ENCODE results near the gene SPOCK1.

SPOCK1 gene

DNA sequence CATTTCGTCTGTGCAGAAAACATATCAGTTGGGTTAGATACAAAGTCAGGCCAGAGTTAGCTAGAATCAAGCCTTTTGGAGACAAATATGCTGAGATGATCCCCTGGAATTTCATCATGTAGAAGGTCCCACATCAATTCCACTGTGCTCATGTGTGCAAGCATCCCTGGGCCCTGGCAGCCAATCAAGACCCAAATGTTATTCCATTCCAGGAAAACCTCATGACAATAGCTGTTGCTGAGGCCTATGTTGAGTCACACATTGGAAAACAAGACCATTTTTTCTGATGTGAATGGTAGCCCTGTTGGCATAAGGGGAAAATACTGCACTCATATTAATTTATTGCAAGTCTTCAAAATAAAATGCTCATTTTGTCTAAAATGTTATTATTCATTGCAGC is 11.5 kb downstream of the SPOCK1 start:
- peak; percentile 82 for DNase-seq
- Histone ChIP-seq H3K27me3 (no peaks in the 10 kb centered on the region), H3K4me3 (no peak overlapping the region), H3K36me3 (no peaks in the 10 kb centered on the region), H3K9me3 (no peaks in the 10 kb centered on the region), H3K4me1 (peaks cover 0 to 20% (median 0%) of the 10 kb centered on the region in 4 donors), H3K27ac (peak overlapping the region; percentile 3 to 46)
- intact Hi-C loops (cut with DNase I; ENCODE audit: low total_unique reads), result no loop called here
- TF ChIP-seq, protein P1, sequence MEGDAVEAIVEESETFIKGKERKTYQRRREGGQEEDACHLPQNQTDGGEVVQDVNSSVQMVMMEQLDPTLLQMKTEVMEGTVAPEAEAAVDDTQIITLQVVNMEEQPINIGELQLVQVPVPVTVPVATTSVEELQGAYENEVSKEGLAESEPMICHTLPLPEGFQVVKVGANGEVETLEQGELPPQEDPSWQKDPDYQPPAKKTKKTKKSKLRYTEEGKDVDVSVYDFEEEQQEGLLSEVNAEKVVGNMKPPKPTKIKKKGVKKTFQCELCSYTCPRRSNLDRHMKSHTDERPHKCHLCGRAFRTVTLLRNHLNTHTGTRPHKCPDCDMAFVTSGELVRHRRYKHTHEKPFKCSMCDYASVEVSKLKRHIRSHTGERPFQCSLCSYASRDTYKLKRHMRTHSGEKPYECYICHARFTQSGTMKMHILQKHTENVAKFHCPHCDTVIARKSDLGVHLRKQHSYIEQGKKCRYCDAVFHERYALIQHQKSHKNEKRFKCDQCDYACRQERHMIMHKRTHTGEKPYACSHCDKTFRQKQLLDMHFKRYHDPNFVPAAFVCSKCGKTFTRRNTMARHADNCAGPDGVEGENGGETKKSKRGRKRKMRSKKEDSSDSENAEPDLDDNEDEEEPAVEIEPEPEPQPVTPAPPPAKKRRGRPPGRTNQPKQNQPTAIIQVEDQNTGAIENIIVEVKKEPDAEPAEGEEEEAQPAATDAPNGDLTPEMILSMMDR (IDR thresholded peaks at IDR 0.05), result no peak

DNA sequence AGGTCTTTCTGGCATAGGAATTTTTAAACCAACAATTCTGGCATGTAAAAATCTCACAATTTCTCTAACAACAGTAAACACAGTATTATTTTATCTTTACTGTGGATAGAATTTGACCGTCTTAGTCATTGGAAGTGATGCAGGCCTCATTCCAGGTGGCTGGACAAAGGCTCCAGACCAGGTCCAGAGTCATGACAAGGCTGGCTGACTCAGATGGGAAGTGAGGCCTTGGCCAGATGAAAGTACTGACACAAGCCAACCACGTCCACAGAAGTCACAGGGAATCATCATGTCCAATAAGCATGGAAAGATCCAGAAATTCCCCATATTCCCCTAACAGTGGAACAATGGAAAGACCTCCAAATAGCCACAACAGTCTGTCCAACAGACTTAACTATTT is 12.4 kb downstream of the SPOCK1 start:
- no peak overlapping the region for H3K4me3 ChIP-seq
- no peaks in the 10 kb centered on the region for H3K9me3 ChIP-seq
- intact Hi-C loops (cut with DNase I; ENCODE audit: low total_unique reads), result no loop called here
- H3K27ac ChIP-seq, result peak overlapping the region; percentile 3 to 46
- TF ChIP-seq, protein P1 (IDR thresholded peaks at IDR 0.05), result no peak
- peak; percentile 75 for DNase-seq
- H3K4me1 ChIP-seq, result peaks cover 0 to 20% (median 0%) of the 10 kb centered on the region in 4 donors
- no peaks in the 10 kb centered on the region for H3K27me3 ChIP-seq
- H3K36me3 ChIP-seq, result no peaks in the 10 kb centered on the region

DNA sequence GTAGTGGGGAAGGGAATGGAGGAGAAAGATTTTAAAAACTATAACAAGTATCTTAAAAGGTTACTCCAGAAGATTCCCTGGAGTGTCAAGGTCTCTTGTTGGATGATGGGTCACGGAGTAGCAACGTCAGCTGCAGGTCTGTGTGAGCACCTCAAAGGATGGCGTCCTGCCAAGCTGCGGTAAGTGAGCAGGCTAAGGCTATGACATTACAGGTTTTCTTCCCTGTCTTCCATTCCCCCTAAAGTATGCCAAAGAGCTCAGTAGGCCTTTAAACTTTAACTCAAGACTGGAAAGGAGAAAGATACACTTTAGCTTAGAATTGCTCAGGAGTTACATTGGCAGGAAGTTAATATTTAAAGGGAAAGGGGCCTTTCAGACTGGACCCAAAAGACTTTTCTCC is 17.5 kb downstream of the SPOCK1 start:
- TF ChIP-seq, protein P1 (IDR thresholded peaks at IDR 0.05), result no peak
- H3K27me3 ChIP-seq, result no peaks in the 10 kb centered on the region
- H3K9me3 ChIP-seq, result no peaks in the 10 kb centered on the region
- intact Hi-C loops (cut with DNase I; ENCODE audit: low total_unique reads), result no loop called here
- no peak overlapping the region for H3K27ac ChIP-seq
- no peak for DNase-seq
- peaks cover 0 to 5% (median 0%) of the 10 kb centered on the region in 4 donors for H3K4me1 ChIP-seq
- H3K36me3 ChIP-seq, result no peaks in the 10 kb centered on the region
- H3K4me3 ChIP-seq, result no peak overlapping the region

DNA sequence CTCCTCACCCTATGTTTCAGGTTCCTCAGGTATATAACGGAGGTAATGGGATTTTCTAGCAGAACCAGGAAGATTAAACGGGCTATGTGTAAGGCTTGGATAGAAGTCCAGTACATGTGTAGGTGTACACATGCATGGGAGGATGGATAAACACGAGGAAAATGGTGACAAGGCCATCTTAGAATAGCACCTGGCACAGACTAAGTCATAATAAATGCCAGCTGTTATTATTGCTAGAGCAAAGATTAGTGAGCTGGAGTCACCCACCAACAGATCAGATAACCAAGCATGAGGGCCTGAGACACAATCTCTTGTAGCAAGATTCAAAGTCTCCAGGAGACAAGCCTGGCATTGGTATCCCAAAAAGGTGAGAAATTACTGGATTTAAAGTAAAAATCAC is 21.1 kb downstream of the SPOCK1 start:
- TF ChIP-seq, protein P1 (IDR thresholded peaks at IDR 0.05), result no peak
- no peak for DNase-seq
- no peaks in the 10 kb centered on the region for H3K9me3 ChIP-seq
- no peaks in the 10 kb centered on the region for H3K36me3 ChIP-seq
- intact Hi-C loops (cut with DNase I; ENCODE audit: low total_unique reads), result no loop called here
- H3K4me1 ChIP-seq, result no peaks in the 10 kb centered on the region
- no peak overlapping the region for H3K27ac ChIP-seq
- H3K27me3 ChIP-seq, result no peaks in the 10 kb centered on the region
- no peak overlapping the region for H3K4me3 ChIP-seq

DNA sequence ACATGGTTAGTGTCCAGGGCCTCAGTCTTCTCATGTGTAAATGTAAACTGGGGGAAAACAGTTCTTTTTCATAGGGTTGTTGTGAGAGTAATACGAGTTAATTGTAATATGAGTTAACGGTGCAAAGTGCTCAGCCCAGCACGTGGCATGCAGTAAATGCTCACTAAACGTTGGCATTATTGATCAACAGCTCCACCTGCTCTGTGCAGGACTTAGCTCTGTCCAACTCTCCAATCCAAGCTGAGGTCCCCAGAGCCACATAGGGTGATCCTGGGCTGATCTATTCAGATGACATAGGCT is 28.3 kb downstream of the SPOCK1 start:
- Histone ChIP-seq H3K27ac (no peak overlapping the region), H3K27me3 (no peaks in the 10 kb centered on the region), H3K9me3 (no peaks in the 10 kb centered on the region), H3K4me1 (peaks cover 0 to 18% (median 0%) of the 10 kb centered on the region in 4 donors), H3K4me3 (no peak overlapping the region), H3K36me3 (no peaks in the 10 kb centered on the region)
- DNase-seq, result no peak
- intact Hi-C loops (cut with DNase I; ENCODE audit: low total_unique reads), result no loop called here
- TF ChIP-seq, protein P1 (IDR thresholded peaks at IDR 0.05), result no peak

All from tibial artery (tissue), 4 donors.